H1 (cell line): ENCODE results near the gene TUBGCP6. TPM values are rescaled to one million over a fixed set of nuclear protein-coding genes. Genes with fewer than 3 reads are reported as not detected.

Source experiments
- CHD2 ChIP-seq: IDR thresholded peaks from 2 replicates; pipeline ENCODE4 v1.6.1; 2012; ENCODE audit warnings: low read length, improper control_type of control experiment
- CREB1 ChIP-seq: IDR thresholded peaks from 2 replicates; pipeline ENCODE4 v1.6.1; 2012; ENCODE audit warnings: inconsistent platforms
- KDM1A ChIP-seq: fragments of 200-600, 300-600 bp; sonication (generic); IDR thresholded peaks from 2 replicates; pipeline ENCODE4 v1.7.1; 2016; ENCODE audit warnings: mild to moderate bottlenecking, low read length, borderline replicate concordance
- KDM4A ChIP-seq: IDR thresholded peaks from one replicate; pipeline ENCODE4 v1.7.1; 2012; ENCODE audit warnings: low read depth, mild to moderate bottlenecking, moderate library complexity, low read length, inconsistent platforms; ENCODE audit not compliant: severe bottlenecking
- TEAD4 ChIP-seq: IDR thresholded peaks from 2 replicates; pipeline ENCODE4 v1.6.1; 2012; ENCODE audit warnings: low read depth, low read length, inconsistent platforms, mixed read lengths
- polyA plus RNA-seq, 7 experiments: library from polyadenylated mRNA; depleted of rRNA in 3 of 7; stranded (reverse) in 5 of 7; unstranded in 2 of 7; fragments of >200 nt in 5 of 7; fragments of 200-250 nt in 2 of 7; gene quantifications; 1 replicate in 5 of 7; 2 replicates in 1 of 7; 4 replicates in 1 of 7; pipeline versions ENCODE4 v1.2.1 to v1.2.3, GENCODE V29; 2011 to 2013; ENCODE audit warnings: missing spikeins in 2 of 7, mixed read lengths in 2 of 7
- total RNA-seq: library from RNA; stranded (reverse); fragmentation: NEBNext Ultra II Directional; extraction: Animal tissue kit (Norgen Biotek cat#: 25700); gene quantifications from 2 replicates; pipeline ENCODE4 v1.2.1, GENCODE V29; 2021
- TF ChIP-seq, protein P1 (sequence below): IDR thresholded peaks from 2 replicates; pipeline ENCODE4 v1.6.1; 2012; ENCODE audit warnings: low read length, inconsistent platforms
- TF ChIP-seq, protein P2 (sequence below): fragments of 300-600 bp; sonication (generic); IDR thresholded peaks from 2 replicates; pipeline ENCODE4 v1.7.1; 2012; ENCODE audit warnings: low read length, moderate library complexity, mild to moderate bottlenecking, inconsistent platforms; ENCODE audit not compliant: insufficient replicate concordance

The TUBGCP6 gene
- total and polyA plus RNA-seq, 2 of the 8 experiments (the other 6 are each of a cell fraction or from before 2014, with no cell fraction given): 24.2 to 24.7 TPM

DNA sequence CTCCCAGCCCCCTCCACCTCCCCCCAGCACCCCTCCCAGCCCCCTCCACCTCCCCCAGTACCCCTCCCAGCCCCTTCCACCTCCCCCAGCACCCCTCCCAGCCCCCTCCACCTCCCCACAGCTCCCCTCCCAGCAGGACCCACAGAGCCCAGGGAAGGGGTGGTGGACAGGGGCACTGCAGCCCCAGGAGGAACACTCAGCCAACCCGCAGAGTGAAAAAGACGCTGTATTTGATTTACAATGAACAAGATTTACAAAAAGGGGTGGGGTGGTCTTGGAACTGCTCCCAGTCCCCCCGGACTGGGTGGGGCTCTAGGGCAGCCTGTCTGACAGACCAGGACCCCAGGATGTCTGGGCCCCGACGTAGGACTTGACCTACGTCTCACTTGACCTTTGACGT lies 29.9 kb upstream of the TUBGCP6 start (continued):
- TF ChIP-seq, protein P1, sequence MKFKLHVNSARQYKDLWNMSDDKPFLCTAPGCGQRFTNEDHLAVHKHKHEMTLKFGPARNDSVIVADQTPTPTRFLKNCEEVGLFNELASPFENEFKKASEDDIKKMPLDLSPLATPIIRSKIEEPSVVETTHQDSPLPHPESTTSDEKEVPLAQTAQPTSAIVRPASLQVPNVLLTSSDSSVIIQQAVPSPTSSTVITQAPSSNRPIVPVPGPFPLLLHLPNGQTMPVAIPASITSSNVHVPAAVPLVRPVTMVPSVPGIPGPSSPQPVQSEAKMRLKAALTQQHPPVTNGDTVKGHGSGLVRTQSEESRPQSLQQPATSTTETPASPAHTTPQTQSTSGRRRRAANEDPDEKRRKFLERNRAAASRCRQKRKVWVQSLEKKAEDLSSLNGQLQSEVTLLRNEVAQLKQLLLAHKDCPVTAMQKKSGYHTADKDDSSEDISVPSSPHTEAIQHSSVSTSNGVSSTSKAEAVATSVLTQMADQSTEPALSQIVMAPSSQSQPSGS: no peak
- TF ChIP-seq KDM1A: no peak
- no peak for TF ChIP-seq CREB1
- TF ChIP-seq, protein P2, sequence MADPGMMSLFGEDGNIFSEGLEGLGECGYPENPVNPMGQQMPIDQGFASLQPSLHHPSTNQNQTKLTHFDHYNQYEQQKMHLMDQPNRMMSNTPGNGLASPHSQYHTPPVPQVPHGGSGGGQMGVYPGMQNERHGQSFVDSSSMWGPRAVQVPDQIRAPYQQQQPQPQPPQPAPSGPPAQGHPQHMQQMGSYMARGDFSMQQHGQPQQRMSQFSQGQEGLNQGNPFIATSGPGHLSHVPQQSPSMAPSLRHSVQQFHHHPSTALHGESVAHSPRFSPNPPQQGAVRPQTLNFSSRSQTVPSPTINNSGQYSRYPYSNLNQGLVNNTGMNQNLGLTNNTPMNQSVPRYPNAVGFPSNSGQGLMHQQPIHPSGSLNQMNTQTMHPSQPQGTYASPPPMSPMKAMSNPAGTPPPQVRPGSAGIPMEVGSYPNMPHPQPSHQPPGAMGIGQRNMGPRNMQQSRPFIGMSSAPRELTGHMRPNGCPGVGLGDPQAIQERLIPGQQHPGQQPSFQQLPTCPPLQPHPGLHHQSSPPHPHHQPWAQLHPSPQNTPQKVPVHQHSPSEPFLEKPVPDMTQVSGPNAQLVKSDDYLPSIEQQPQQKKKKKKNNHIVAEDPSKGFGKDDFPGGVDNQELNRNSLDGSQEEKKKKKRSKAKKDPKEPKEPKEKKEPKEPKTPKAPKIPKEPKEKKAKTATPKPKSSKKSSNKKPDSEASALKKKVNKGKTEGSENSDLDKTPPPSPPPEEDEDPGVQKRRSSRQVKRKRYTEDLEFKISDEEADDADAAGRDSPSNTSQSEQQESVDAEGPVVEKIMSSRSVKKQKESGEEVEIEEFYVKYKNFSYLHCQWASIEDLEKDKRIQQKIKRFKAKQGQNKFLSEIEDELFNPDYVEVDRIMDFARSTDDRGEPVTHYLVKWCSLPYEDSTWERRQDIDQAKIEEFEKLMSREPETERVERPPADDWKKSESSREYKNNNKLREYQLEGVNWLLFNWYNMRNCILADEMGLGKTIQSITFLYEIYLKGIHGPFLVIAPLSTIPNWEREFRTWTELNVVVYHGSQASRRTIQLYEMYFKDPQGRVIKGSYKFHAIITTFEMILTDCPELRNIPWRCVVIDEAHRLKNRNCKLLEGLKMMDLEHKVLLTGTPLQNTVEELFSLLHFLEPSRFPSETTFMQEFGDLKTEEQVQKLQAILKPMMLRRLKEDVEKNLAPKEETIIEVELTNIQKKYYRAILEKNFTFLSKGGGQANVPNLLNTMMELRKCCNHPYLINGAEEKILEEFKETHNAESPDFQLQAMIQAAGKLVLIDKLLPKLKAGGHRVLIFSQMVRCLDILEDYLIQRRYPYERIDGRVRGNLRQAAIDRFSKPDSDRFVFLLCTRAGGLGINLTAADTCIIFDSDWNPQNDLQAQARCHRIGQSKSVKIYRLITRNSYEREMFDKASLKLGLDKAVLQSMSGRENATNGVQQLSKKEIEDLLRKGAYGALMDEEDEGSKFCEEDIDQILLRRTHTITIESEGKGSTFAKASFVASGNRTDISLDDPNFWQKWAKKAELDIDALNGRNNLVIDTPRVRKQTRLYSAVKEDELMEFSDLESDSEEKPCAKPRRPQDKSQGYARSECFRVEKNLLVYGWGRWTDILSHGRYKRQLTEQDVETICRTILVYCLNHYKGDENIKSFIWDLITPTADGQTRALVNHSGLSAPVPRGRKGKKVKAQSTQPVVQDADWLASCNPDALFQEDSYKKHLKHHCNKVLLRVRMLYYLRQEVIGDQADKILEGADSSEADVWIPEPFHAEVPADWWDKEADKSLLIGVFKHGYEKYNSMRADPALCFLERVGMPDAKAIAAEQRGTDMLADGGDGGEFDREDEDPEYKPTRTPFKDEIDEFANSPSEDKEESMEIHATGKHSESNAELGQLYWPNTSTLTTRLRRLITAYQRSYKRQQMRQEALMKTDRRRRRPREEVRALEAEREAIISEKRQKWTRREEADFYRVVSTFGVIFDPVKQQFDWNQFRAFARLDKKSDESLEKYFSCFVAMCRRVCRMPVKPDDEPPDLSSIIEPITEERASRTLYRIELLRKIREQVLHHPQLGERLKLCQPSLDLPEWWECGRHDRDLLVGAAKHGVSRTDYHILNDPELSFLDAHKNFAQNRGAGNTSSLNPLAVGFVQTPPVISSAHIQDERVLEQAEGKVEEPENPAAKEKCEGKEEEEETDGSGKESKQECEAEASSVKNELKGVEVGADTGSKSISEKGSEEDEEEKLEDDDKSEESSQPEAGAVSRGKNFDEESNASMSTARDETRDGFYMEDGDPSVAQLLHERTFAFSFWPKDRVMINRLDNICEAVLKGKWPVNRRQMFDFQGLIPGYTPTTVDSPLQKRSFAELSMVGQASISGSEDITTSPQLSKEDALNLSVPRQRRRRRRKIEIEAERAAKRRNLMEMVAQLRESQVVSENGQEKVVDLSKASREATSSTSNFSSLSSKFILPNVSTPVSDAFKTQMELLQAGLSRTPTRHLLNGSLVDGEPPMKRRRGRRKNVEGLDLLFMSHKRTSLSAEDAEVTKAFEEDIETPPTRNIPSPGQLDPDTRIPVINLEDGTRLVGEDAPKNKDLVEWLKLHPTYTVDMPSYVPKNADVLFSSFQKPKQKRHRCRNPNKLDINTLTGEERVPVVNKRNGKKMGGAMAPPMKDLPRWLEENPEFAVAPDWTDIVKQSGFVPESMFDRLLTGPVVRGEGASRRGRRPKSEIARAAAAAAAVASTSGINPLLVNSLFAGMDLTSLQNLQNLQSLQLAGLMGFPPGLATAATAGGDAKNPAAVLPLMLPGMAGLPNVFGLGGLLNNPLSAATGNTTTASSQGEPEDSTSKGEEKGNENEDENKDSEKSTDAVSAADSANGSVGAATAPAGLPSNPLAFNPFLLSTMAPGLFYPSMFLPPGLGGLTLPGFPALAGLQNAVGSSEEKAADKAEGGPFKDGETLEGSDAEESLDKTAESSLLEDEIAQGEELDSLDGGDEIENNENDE: no peak
- no peak for TF ChIP-seq CHD2
- no peak for TF ChIP-seq KDM4A
- no peak for TF ChIP-seq TEAD4
